Tibial nerve (tissue), 4 donors: ENCODE data around the gene ANAPC2. TPM values are rescaled to one million over a fixed set of nuclear protein-coding genes. Genes with fewer than 3 reads are reported as not detected.
A peak's percentile ranks its signal among the peaks of the same experiment; 100 is the strongest.

ENCODE experiments used
- DNase-seq, 2 donors: peaks; one replicate each; pipeline ENCODE4 v3.0.0-alpha.2; 2019; ENCODE audit warnings: low spot score in 2 of 2
- H3K27ac ChIP-seq, 4 donors: fragments of 200-600 bp; sonication (generic) in 3 of 4; one replicate each; pipeline ENCODE4 v1.5.1; 2017 to 2019; ENCODE audit warnings: mild to moderate bottlenecking in 1 of 4
- H3K27me3 ChIP-seq, 2 donors: fragments of 200-600 bp; sonication (generic) in 1 of 2; one replicate each; pipeline versions ENCODE4 v1.5.1 to v1.6.0; 2017 to 2019
- H3K36me3 ChIP-seq, 3 donors: fragments of 200-600 bp; sonication (generic); one replicate each; pipeline ENCODE4 v1.5.1; 2018 to 2019
- H3K4me1 ChIP-seq, 4 donors: fragments of 200-600 bp; sonication (generic) in 3 of 4; one replicate each; pipeline ENCODE4 v1.5.1; 2017 to 2019
- H3K4me3 ChIP-seq, 4 donors: fragments of 200-600 bp; sonication (generic) in 3 of 4; one replicate each; pipeline ENCODE4 v1.5.1; 2017 to 2019; ENCODE audit warnings: mild to moderate bottlenecking in 1 of 4, moderate library complexity in 1 of 4
- H3K9me3 ChIP-seq, 4 donors: fragments of 200-600 bp; sonication (generic) in 3 of 4; one replicate each; pipeline ENCODE4 v1.5.1; 2017 to 2019
- EP300 ChIP-seq, 2 donors: sonication (generic); formaldehyde crosslinking; IDR thresholded peaks; one replicate each; pipeline ENCODE4 v1.6.1; 2017; ENCODE audit warnings: antibody characterized with exemption in 2 of 2, mild to moderate bottlenecking in 1 of 2
- POLR2A ChIP-seq, 2 donors: fragments of 450-650 bp; IDR thresholded peaks; one replicate each; pipeline ENCODE4 v1.6.1; 2017; ENCODE audit warnings: antibody characterized with exemption in 2 of 2, mild to moderate bottlenecking in 2 of 2, moderate library complexity in 2 of 2
- whole genome bisulfite sequencing, 2 donors: methylation state at CpG; one replicate each; pipeline ENCODE4 v1.1.5; 2018; 5-methylcytosine and 5-hydroxymethylcytosine counted together
- total RNA-seq, 4 donors: library from RNA; depleted of rRNA; stranded (reverse); fragments of >200 nt; gene quantifications; one replicate each; pipeline ENCODE4 v1.1.0, GENCODE V29; 2016
- TF ChIP-seq, protein P1 (sequence below), 5 experiments: fragments of 200-600 bp in 3 of 5; fragments of 450-650 bp in 2 of 5; sonication (generic) in 3 of 5; IDR thresholded peaks; one replicate each; pipeline ENCODE4 v1.5.1; 2016 to 2019; ENCODE audit warnings: antibody characterized with exemption in 5 of 5, mild to moderate bottlenecking in 3 of 5, moderate library complexity in 2 of 5

The ANAPC2 gene
- total RNA-seq, 4 donors from 2014 or later, result 41.6 to 73.0 (median 58.9) TPM

DNA sequence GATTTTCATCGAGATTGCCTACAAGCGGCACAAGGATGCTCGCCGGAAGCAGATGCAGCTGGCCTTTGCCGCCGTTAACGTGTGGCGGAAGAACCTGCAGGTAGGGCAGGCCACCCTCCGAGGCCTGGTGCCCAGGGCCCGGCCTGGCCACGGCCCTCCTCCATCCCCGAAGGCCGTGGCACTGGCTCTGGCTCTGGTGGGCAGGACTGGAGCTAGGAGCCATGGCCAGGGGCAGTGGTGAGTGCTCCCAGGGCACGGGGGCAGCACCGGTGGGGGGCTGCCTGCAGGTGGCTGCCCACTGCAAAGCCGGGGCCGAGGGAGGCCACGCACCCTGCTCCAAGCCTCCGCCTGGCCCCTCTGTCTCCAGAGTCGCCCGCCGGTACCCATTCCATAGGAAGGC lies 24.6 kb downstream of the ANAPC2 start:
- H3K4me1 ChIP-seq, result peaks cover 0 to 50% (median 20%) of the 10 kb centered on the region in 4 donors
- no peak overlapping the region for H3K4me3 ChIP-seq
- WGBS, 2 donors, result 77 to 85% methylated on average over 15 to 17 of the region's 22 CpGs
- TF ChIP-seq EP300 (IDR thresholded peaks at IDR 0.05), result no peak
- TF ChIP-seq, protein P1, sequence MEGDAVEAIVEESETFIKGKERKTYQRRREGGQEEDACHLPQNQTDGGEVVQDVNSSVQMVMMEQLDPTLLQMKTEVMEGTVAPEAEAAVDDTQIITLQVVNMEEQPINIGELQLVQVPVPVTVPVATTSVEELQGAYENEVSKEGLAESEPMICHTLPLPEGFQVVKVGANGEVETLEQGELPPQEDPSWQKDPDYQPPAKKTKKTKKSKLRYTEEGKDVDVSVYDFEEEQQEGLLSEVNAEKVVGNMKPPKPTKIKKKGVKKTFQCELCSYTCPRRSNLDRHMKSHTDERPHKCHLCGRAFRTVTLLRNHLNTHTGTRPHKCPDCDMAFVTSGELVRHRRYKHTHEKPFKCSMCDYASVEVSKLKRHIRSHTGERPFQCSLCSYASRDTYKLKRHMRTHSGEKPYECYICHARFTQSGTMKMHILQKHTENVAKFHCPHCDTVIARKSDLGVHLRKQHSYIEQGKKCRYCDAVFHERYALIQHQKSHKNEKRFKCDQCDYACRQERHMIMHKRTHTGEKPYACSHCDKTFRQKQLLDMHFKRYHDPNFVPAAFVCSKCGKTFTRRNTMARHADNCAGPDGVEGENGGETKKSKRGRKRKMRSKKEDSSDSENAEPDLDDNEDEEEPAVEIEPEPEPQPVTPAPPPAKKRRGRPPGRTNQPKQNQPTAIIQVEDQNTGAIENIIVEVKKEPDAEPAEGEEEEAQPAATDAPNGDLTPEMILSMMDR (IDR thresholded peaks at IDR 0.05), result no peak
- TF ChIP-seq POLR2A (IDR thresholded peaks at IDR 0.05), result no peak
- peaks cover 6 to 99% of the 10 kb centered on the region in 2 donors for H3K27me3 ChIP-seq
- H3K36me3 ChIP-seq, result no peaks in the 10 kb centered on the region
- H3K27ac ChIP-seq, result no peak overlapping the region
- H3K9me3 ChIP-seq, result no peaks in the 10 kb centered on the region
- no peak for DNase-seq

DNA sequence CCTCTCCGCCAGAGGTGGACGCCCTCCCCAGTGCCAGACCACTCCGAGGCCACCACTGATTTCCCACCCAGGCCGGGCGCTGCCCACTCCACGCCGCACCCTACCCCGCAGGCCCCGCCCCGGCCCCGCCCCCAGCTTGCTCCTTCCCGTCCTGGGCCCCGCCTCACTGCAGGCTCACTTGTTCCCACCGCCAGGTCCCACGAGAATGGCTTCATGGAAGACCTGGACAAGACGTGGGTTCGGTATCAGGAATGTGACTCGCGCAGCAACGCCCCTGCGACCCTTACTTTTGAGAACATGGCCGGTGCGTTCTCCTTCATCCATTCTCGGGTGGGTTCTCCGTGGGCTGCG lies 25.0 kb downstream of the ANAPC2 start:
- Histone ChIP-seq H3K4me3 (peak overlapping the region in 2 of 4 donors; percentile 5 to 39), H3K36me3 (no peaks in the 10 kb centered on the region), H3K9me3 (no peaks in the 10 kb centered on the region), H3K27ac (no peak overlapping the region), H3K27me3 (peaks cover 6 to 100% of the 10 kb centered on the region in 2 donors), H3K4me1 (peaks cover 0 to 45% (median 17%) of the 10 kb centered on the region in 4 donors)
- TF ChIP-seq EP300 (IDR thresholded peaks at IDR 0.05) (no peak), POLR2A (IDR thresholded peaks at IDR 0.05) (no peak)
- TF ChIP-seq, protein P1 (IDR thresholded peaks at IDR 0.05), result no peak
- no peak for DNase-seq
- 45 to 53% methylated on average over 15 to 16 of the region's 26 CpGs for WGBS, 2 donors

DNA sequence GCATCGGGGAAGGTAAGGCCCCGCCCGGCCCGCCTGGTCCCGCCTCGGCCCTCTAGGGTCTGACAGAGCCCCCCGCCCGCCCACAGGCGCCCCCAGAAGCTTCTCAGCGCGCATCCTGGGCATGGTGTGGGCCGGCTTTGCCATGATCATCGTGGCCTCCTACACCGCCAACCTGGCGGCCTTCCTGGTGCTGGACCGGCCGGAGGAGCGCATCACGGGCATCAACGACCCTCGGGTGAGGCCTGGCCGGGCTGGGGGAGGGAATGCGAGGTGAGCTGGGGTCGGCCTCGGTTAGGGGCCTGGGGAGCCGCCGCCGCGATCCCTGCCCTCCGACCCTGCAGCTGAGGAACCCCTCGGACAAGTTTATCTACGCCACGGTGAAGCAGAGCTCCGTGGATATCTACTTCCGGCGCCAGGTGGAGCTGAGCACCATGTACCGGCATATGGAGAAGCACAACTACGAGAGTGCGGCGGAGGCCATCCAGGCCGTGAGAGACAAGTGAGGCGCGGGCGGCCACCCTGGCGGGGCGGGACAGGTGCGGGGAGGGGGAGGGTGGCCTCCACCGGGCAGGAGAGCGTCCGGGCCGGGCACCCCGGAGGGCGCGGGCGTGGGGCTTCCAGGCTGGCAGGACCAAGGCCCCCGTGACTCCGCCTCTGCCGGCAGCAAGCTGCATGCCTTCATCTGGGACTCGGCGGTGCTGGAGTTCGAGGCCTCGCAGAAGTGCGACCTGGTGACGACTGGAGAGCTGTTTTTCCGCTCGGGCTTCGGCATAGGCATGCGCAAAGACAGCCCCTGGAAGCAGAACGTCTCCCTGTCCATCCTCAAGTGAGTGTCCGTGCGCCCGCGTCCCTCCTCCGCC lies 25.6 kb downstream of the ANAPC2 start:
- H3K4me3 ChIP-seq, result peak overlapping the region in 2 of 4 donors; percentile 5 to 39
- H3K4me1 ChIP-seq, result peaks cover 0 to 39% (median 11%) of the 10 kb centered on the region in 4 donors
- 2 to 4% methylated on average over 21 to 41 of the region's 74 CpGs for WGBS, 2 donors
- TF ChIP-seq POLR2A (IDR thresholded peaks at IDR 0.05) (no peak), EP300 (IDR thresholded peaks at IDR 0.05) (no peak)
- TF ChIP-seq, protein P1 (IDR thresholded peaks at IDR 0.05), result no peak
- H3K9me3 ChIP-seq, result no peaks in the 10 kb centered on the region
- peaks cover 6 to 100% of the 10 kb centered on the region in 2 donors for H3K27me3 ChIP-seq
- H3K36me3 ChIP-seq, result no peaks in the 10 kb centered on the region
- no peak for DNase-seq
- no peak overlapping the region for H3K27ac ChIP-seq

DNA sequence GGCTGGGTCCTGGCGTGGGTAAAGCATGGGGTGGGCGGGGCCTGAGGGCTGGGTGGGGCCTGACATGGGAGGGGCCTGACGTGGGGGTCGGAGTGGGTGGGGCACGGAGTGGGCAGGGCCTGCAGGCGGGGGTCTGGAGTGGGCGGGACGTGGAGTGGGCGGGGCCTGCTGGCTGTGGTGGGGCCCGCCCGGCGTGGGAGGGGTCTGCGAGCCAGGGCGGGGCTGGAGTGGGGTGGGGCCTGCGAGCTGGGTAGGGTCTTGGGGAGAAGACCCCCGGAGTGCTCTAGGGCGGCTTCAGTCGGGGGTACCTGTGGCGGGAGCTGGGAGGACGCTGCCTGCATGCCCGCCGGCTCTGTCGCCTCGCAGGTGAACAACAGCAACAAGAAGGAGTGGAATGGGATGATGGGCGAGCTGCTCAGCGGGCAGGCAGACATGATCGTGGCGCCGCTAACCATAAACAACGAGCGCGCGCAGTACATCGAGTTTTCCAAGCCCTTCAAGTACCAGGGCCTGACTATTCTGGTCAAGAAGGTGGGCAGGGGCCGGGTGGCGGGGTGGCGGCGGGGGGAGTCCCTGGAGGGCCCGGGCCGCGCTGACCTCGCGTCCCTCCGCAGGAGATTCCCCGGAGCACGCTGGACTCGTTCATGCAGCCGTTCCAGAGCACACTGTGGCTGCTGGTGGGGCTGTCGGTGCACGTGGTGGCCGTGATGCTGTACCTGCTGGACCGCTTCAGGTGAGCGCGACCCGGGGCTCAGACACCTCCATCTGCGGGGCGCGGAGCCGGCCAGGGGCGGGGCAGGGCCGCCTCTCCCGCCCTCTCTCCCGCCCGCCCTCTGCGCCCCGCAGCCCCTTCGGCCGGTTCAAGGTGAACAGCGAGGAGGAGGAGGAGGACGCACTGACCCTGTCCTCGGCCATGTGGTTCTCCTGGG lies 26.5 kb downstream of the ANAPC2 start:
- no peaks in the 10 kb centered on the region for H3K36me3 ChIP-seq
- H3K27me3 ChIP-seq, result peaks cover 6 to 100% of the 10 kb centered on the region in 2 donors
- no peaks in the 10 kb centered on the region for H3K9me3 ChIP-seq
- no peak for DNase-seq
- TF ChIP-seq, protein P1 (IDR thresholded peaks at IDR 0.05), result no peak
- H3K27ac ChIP-seq, result no peak overlapping the region
- 3 to 10% methylated on average over 6 to 20 of the region's 71 CpGs for WGBS, 2 donors
- H3K4me1 ChIP-seq, result peaks cover 0 to 36% (median 12%) of the 10 kb centered on the region in 4 donors
- no peak overlapping the region for H3K4me3 ChIP-seq
